Posterior vena cava (tissue), 2 donors: ENCODE measurements around the gene DLGAP5. TPM values are rescaled to one million over a fixed set of nuclear protein-coding genes. Genes with fewer than 3 reads are reported as not detected.
A peak's percentile ranks its signal among the peaks of the same experiment; 100 is the strongest.

ENCODE experiments used
- DNase-seq: peaks from one replicate; pipeline ENCODE4 v3.0.0-alpha.2; 2020; ENCODE audit warnings: low spot score
- intact Hi-C, 2 donors: fragments of 100-400 bp; cut with DNase I; formaldehyde crosslinking; loops; one replicate each; pipeline versions ENCODE4 v1.14.1 to v1.14.2; 2022 to 2023
- total RNA-seq, 2 donors: library from RNA; stranded (reverse); fragmentation: NEBNext Ultra II Directional; extraction: Animal tissue kit (Norgen Biotek cat#: 25700); gene quantifications; one replicate each; pipeline ENCODE4 v1.2.1, GENCODE V29; 2021
- donor health status: DM: yes; HTN: yes; CAD: no.
- donor health status: DM: yes; HTN: yes; CAD: no.

Gene DLGAP5
- total RNA-seq, 2 donors from 2014 or later = 0.10 to 0.69 TPM

DNA sequence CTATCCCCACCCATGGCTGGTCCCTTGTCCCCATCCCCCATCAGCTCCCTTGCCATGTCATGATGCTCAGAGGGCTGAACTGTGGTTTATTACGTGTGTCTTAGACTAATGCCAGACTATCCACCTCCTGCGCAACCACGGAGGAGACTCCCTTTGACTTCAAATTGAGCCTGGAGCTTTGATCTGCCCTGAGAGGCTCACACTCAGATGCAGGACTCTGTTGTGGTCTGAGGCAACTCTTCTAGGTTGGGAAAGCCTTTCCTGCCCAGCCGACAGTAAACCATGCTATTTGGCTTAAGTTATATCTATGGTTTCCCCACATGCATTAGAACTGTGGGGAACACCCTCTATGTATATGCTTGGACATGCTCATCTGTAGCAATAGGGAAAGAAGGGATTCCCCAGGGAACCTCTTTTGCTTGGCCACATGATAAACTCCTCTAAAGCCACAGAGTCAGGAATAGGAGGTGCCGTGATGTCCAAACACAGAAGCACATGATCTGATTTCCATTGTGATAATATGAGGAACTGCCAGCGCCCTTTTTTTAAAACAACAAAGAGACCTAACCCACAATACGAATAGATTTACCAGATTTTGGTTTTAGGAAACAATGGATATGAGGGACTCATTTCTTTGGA lies 73.5 kb downstream of the DLGAP5 start:
- intact Hi-C loops = no loop called here
- no peak for DNase-seq

DNA sequence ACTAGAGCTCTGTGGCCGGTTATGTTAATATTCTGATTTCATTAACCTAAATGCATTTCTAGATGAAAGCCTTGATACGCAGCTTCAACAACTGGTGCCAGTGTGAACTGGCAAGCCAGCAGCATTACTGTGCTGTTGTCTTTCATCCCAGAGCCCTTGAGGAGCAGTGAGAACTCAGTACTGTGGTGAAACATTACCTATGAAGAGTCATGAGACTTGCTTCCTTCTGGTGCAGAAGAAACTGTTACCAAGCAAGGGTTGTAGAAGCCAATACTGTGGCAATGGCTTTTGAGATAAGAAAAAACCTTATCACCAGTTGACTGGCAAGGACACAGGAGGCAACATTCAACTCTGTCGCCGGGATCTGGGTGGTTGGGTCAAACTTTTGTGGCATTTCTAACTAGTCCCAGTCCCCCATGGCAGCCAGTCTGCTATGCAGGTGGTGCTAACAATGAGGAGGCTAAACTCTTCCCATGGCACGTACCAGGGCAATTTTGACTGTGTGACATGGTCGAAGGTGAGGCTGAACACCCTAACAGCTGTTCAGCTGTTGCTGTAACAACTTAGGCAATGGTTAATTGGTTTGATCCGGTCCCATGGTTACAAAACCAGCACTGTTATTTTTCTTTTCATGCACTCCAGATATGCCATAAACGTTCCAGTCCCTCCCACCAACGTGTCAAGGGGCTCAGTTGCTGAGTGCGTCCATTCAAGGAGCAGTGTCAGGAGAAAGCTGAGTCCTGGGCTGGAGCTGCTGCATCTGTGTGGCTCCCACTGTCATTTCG lies 74.9 kb downstream of the DLGAP5 start:
- intact Hi-C loops = no loop called here
- no peak for DNase-seq

DNA sequence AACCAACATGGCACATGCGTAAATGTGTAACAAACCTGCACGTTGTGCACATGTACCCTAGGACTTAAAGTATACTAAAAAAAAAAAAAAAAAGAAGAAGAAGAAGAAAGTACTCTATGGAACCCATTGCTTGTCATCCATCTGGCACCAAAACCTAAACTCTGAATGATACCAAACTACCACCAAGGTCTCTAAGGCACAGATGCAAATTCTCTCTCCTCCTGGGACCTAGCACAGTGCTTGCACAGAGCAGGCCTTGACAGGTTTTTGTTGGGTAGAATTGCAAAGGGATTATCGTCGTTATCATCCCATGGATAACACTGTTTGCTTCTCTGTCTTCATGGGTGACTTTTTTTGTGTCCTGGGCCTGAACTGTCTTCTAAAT lies 75.5 kb downstream of the DLGAP5 start:
- DNase-seq = no peak

DNA sequence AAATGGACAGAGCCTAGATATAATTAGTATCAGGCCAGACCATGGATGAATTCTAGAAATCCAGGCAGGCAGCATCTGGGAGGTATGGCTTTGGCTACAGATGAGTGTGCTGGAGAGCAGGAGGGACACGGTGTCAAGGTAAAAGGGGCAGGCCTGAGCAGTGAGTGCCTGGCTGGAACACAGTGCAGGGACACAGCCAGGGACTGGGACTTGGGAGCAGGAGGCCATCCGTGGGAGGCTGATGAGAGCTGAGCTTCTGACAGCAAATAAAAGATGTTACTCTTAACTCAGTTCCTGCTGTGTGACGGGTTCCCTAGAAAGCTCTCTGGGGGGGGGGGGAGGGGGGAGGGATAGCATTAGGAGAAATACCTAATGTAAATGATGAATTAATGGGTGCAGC lies 75.9 kb downstream of the DLGAP5 start:
- intact Hi-C loops = no loop called here
- no peak for DNase-seq

More for the DNA sequence above, 75.5 kb downstream of the DLGAP5 start:
- intact Hi-C loops = no loop called here

DNA sequence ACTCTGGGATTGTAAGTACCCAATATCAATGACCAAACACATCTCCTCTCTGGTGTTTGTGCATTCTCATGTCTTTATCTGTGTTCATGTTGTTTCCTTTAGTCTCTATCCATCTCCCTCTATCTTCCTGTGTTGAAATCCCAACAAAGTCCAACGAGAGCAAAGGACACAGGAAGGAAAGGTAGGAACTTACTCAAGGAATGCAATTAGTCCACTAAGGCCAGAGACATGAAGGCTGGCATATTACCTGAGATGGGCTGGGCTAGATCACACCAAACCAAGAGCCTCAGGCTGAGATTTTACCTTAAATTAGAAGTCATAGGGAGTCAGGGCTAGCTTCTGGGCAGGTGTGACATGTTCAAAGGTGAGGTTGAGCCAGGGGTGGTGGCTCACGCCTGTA lies 76.7 kb downstream of the DLGAP5 start:
- intact Hi-C loops = no loop called here
- no peak for DNase-seq

DNA sequence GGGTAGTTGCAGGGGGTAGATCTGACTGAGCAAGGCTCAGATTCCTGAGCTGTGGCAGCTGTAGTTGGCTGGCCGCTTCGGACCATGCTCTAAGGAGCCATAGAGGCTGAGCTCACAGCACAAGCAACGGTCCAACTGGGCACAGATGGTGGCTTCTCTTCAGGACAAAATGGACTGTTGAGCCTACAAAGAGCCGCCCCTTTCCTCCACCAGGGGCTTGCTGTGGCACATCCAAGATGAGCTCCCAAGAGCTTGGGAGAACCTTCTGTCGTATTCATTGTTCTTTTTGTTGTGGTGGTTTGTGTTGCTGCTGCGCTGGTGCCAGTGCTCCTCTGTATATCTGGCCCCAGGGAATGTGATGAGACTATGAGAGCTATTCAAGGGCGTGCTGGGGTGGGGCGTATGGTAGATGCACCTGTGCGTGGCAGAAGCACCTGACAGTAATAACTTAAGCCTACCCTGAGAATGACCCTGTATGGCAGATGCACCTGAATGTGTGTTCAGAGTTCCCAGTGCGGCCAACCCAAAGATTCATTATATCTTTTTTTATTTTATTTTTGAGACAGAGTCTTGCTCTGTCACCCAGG lies 80.2 kb downstream of the DLGAP5 start:
- no peak for DNase-seq
- intact Hi-C loops = no loop called here

DNA sequence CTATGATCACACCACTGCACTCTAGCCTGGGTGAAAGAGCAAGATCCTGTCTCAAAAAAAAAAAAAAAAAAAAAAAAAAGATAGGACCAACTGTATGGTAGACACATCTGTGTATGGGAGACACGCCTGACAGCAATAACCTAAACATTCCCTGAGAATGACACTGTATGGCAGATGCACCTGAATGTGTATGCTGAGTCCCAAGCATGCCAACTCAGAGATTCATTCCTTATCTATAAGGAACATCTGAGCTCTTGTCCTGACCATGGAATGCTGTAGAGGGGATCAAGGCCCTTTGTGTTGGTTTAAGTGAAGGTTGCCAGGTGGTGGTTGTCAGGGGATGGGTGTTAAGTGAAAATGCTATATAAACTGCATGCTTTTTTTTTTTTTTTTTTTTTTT lies 81.5 kb downstream of the DLGAP5 start:
- DNase-seq = no peak
- intact Hi-C loops = no loop called here

DNA sequence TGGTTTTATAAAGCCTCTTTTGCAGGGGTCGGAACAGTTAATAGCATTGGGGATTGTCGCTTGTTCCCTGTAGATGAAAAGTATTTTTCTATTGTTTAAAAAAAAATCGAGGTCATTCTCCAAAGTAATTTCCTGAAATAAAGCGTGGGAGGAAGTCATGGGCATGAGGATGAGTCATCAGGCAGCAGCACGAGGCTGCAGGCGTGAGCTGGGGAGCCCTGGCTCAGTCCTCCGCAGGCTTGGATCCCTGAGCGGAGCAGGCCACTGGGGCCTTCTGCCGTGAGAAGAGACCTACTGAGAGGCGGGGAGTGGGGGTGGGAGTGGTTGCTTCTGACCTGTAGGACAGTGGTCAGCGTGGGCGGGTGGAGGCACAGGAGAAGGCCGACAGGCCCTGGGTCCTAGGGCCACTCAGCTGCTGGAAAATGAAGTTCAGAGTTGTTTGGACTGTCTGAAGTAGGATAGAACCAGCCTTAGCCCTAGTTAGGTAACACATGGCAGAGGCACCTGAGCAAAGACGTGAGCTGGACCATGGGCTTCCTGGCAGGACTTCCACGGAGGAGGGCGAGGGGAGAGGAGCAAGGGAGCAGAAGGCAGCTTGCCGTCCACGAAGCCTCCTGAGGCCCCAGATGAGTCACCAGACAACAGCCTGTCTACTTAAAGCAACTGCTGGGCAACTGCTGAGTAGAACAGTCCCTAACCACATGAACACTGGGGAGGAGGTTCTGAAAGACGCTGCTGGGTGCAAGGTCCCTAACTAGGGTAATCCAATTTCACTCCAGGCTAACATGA lies 83.4 kb downstream of the DLGAP5 start:
- peak; percentile 98 for DNase-seq
- intact Hi-C loops = no loop called here

DNA sequence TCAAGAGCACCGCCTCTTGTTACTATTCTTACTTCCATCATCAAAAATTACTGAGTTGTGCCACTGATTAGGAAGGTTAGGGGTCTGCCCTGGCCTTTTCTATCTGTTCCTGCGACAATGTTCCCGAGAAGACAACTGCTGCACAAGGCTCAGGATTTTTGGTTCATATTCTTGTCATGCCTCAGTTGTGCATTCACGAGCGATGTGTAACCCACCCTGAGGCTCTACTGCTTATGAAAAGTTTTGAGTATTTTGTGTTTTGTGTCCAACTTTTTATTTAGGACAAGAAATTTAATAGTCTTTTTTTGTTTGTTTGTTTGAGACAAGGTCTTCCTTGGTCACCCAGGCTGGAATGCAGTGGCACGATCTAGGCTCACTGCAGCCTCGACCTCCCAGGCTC lies 85.4 kb downstream of the DLGAP5 start:
- DNase-seq = no peak
- intact Hi-C loops = no loop called here

DNA sequence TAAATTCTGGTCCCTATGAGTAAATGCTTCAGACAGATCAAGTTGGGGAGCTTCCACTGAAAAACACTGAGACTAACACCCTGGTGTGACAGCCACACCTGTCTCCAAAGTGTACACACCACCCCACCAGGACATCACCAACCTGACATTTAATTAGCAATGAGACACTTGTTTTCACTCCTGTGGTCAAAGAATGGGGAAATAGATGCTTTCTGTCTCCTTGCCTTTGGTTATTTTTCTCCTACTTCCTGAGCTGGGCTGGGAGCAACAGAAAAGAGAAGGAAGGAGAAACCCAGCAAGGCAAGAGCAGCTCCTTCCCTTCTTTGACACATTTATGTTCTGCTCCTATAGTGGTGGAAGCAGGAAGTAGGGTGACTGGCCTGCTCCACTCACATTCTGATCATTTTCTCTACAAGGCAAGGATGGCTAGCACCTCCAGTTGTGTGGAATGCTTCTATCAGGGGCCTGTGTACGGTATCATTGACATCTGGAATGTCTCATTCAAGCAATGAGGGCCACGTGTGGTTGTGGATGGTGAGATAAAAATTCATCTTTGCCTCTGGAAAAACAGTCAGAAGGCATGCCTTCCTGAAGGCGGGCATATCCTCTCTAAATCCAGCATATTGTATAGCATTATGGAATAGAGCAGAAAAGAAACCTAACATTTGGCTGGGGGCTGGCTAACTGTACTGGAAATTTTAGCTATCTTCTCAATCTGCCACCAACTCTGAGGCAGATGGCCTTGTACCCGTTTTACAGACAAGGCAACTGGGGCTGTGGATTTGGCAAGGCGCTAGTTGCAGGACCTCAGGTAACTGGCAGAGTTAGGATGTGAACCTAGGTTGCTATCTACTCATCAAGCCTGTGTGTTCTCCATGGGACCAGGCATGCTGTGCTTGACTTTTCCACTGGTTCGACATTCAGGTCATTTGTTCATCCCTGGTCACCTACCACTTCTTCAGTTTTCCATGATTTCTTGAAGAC lies 87.1 kb downstream of the DLGAP5 start:
- no peak for DNase-seq
- intact Hi-C loops = no loop called here

DNA sequence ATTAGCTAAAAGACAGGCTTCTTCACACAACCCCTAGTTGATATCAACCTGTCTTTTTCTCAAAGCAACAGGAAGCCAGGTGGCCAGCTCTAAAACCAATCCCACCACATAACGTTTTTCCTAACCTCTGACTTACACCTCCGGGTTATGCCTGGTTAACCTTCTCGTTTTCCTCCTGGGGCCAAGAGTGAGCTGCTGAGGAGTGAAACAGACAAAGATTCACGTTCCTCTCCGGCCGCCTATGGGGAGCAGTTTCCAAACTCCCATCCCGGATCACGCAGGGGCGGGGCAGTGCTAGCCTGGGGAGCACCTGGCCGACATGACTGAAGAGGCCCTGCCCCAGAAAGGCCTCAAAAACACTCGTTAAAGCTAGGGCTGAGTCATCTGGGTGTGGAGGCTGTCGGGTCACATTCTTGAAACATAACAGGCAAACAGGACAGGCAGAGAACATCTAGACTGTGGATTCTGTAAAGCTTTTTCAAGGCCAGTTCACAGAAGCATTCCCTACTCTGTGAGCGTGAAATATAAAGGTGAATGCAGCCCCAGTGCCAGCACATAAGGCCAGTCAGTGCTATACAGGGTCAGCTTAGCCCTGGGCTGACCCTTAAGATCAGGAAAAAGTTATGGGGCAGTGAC lies 88.3 kb downstream of the DLGAP5 start:
- DNase-seq = peak; percentile 90
- intact Hi-C loops = no loop called here

DNA sequence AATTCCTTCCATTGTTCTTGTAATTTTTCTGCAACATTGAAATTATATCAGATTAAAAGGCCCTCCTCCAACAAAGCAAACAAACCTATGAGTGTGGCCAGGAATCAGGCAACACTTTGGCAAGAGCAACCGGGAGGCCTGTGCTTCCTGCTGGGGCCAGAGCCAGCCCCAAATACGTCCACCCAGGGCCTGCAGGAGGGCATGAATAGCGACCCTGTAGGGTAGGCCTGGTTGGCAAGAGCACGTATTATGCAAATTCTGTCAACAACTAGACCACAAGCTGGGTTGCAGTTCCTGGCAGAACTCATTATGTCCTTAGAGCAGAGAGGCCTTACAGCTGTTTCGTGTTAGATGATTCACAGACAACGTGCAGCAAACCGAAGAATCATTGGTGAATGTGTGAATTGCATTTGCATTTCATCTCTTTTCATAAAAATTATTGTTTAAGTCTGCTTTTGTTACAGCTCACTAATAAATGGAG lies 89.2 kb downstream of the DLGAP5 start:
- DNase-seq = peak; percentile 92
- intact Hi-C loops = no loop called here

DNA sequence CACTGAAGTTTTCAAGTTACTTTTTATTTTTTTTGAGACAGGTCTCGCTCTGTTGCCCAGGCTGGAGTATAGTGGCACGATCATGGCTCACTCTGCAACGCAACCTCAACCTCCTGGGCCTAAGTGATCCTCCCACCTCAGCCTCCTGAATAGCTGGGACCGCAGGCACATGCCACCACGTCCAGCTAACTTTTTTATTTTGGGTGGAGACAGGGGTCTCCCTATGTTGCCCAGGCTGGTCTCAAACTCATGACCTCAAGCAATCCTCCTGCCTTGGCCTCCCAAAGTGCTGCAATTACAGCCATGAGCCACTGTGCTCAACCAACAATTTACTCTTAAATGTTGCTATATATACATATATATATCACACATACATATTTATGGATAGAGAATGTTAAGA lies 89.7 kb downstream of the DLGAP5 start:
- DNase-seq = no peak
- intact Hi-C loops = no loop called here

DNA sequence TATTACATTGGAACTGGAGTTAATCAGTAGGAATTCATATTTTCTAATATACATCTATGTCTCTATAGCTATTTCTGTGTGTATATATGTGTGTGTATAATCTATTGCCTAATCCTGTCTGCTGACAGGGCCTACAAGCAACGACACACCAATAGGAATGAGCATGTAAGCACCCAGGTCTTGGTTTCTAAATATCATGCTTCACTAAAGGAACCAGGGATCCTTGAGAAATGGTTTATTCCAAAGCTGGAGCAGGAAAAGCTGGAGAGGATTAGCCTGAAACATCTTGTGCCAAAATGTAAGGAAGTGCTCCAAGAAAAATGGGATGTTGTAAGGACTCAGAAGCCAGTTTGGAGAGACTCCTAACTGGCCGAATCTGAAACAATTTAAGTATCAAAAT lies 91.6 kb downstream of the DLGAP5 start:
- intact Hi-C loops = loop anchor here in 1 of 2 donors (10.0 kb wide), 1 partner anchor 1445 kb away; no protein-coding TSS in a partner anchor
- DNase-seq = no peak

DNA sequence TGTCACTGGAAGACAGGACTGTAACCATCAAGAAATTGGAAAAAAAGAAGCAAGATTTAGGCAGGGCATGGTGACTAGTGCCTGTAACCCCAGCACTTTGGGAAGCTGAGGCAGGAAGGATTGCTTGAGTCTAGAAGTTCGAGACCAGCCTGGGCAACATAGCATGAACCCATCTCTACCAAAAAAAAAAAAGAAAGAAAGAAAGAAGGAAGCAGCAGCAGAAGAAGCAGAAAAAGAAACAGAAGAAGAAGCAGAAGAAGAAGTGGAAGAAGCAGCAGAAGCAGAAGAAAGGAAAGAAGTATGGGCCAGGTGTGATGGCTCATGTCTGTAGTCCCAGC lies 92.9 kb downstream of the DLGAP5 start:
- intact Hi-C loops = loop anchor here in 1 of 2 donors (10.0 kb wide), 1 partner anchor 1444 kb away; no protein-coding TSS in a partner anchor
- DNase-seq = no peak
